ENCODE results near the gene KDM3A. TPM values are rescaled to one million over a fixed set of nuclear protein-coding genes. Genes with fewer than 3 reads are reported as not detected.

Gene KDM3A
- total RNA-seq, 1 experiment from 2014 or later: 34.2 TPM

DNA sequence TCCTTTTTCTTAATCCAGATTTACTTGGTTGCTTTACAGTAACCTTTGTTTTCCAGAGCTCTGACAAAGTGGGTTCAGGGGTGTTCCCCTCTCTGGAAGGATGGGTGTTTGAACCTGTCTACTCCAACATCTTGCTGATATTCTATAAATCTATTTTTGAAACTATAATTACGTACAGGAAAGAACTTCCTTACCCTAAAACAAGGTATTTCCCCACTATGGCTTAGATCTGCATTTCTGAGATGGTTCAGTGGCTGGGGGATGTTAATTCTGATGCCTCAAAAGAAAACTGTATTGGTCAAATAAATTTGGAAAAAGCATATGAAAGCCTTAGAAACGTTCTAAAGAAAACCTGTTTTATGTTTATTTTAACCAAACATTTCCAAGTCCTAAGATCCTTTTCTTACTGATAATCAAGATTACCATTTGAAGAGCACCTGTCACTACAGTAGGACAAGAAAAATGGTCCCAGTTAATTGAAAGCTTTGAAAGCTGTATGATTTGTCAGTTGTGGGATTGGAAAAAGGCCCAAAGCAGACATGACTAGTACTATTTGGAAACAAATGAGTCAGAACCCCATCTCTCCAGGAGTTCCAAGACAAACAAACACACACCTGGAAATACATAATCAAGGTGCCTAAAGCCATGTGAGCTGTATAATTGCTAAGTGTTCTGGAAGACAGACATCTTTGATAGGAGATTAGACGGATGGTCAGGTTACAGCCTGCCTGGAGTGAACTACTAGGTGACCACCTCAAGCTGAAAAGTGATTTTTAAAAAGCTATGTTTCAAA lies 57.5 kb downstream of the KDM3A start (continued):
- TF ChIP-seq, protein P1, sequence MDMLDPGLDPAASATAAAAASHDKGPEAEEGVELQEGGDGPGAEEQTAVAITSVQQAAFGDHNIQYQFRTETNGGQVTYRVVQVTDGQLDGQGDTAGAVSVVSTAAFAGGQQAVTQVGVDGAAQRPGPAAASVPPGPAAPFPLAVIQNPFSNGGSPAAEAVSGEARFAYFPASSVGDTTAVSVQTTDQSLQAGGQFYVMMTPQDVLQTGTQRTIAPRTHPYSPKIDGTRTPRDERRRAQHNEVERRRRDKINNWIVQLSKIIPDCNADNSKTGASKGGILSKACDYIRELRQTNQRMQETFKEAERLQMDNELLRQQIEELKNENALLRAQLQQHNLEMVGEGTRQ (CRISPR knock-in tag; IDR thresholded peaks at IDR 0.05): no peak
- no peak for TF ChIP-seq FOXK1 (CRISPR knock-in tag; IDR thresholded peaks at IDR 0.05)
- TF ChIP-seq, protein P2, sequence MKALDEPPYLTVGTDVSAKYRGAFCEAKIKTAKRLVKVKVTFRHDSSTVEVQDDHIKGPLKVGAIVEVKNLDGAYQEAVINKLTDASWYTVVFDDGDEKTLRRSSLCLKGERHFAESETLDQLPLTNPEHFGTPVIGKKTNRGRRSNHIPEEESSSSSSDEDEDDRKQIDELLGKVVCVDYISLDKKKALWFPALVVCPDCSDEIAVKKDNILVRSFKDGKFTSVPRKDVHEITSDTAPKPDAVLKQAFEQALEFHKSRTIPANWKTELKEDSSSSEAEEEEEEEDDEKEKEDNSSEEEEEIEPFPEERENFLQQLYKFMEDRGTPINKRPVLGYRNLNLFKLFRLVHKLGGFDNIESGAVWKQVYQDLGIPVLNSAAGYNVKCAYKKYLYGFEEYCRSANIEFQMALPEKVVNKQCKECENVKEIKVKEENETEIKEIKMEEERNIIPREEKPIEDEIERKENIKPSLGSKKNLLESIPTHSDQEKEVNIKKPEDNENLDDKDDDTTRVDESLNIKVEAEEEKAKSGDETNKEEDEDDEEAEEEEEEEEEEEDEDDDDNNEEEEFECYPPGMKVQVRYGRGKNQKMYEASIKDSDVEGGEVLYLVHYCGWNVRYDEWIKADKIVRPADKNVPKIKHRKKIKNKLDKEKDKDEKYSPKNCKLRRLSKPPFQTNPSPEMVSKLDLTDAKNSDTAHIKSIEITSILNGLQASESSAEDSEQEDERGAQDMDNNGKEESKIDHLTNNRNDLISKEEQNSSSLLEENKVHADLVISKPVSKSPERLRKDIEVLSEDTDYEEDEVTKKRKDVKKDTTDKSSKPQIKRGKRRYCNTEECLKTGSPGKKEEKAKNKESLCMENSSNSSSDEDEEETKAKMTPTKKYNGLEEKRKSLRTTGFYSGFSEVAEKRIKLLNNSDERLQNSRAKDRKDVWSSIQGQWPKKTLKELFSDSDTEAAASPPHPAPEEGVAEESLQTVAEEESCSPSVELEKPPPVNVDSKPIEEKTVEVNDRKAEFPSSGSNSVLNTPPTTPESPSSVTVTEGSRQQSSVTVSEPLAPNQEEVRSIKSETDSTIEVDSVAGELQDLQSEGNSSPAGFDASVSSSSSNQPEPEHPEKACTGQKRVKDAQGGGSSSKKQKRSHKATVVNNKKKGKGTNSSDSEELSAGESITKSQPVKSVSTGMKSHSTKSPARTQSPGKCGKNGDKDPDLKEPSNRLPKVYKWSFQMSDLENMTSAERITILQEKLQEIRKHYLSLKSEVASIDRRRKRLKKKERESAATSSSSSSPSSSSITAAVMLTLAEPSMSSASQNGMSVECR (CRISPR knock-in tag; IDR thresholded peaks at IDR 0.05; ENCODE audit: borderline replicate concordance): no peak
- TF ChIP-seq, protein P3, sequence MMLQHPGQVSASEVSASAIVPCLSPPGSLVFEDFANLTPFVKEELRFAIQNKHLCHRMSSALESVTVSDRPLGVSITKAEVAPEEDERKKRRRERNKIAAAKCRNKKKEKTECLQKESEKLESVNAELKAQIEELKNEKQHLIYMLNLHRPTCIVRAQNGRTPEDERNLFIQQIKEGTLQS (CRISPR knock-in tag; conservative IDR thresholded peaks at IDR 0.05): no peak
- TF ChIP-seq, protein P4, sequence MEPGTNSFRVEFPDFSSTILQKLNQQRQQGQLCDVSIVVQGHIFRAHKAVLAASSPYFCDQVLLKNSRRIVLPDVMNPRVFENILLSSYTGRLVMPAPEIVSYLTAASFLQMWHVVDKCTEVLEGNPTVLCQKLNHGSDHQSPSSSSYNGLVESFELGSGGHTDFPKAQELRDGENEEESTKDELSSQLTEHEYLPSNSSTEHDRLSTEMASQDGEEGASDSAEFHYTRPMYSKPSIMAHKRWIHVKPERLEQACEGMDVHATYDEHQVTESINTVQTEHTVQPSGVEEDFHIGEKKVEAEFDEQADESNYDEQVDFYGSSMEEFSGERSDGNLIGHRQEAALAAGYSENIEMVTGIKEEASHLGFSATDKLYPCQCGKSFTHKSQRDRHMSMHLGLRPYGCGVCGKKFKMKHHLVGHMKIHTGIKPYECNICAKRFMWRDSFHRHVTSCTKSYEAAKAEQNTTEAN (CRISPR knock-in tag; IDR thresholded peaks at IDR 0.05): no peak
- no peak for TF ChIP-seq NR3C1 (CRISPR knock-in tag; conservative IDR thresholded peaks at IDR 0.05; ENCODE audit: low read depth)
- TF ChIP-seq, protein P5, sequence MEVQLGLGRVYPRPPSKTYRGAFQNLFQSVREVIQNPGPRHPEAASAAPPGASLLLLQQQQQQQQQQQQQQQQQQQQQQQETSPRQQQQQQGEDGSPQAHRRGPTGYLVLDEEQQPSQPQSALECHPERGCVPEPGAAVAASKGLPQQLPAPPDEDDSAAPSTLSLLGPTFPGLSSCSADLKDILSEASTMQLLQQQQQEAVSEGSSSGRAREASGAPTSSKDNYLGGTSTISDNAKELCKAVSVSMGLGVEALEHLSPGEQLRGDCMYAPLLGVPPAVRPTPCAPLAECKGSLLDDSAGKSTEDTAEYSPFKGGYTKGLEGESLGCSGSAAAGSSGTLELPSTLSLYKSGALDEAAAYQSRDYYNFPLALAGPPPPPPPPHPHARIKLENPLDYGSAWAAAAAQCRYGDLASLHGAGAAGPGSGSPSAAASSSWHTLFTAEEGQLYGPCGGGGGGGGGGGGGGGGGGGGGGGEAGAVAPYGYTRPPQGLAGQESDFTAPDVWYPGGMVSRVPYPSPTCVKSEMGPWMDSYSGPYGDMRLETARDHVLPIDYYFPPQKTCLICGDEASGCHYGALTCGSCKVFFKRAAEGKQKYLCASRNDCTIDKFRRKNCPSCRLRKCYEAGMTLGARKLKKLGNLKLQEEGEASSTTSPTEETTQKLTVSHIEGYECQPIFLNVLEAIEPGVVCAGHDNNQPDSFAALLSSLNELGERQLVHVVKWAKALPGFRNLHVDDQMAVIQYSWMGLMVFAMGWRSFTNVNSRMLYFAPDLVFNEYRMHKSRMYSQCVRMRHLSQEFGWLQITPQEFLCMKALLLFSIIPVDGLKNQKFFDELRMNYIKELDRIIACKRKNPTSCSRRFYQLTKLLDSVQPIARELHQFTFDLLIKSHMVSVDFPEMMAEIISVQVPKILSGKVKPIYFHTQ (CRISPR knock-in tag; IDR thresholded peaks at IDR 0.05): no peak
- no peak for TF ChIP-seq ZNF138 (CRISPR knock-in tag; conservative IDR thresholded peaks at IDR 0.05)
- TF ChIP-seq, protein P6, sequence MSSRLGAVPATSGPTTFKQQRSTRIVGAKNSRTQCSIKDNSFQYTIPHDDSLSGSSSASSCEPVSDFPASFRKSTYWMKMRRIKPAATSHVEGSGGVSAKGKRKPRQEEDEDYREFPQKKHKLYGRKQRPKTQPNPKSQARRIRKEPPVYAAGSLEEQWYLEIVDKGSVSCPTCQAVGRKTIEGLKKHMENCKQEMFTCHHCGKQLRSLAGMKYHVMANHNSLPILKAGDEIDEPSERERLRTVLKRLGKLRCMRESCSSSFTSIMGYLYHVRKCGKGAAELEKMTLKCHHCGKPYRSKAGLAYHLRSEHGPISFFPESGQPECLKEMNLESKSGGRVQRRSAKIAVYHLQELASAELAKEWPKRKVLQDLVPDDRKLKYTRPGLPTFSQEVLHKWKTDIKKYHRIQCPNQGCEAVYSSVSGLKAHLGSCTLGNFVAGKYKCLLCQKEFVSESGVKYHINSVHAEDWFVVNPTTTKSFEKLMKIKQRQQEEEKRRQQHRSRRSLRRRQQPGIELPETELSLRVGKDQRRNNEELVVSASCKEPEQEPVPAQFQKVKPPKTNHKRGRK (CRISPR knock-in tag; IDR thresholded peaks at IDR 0.05; ENCODE audit: borderline replicate concordance): no peak

DNA sequence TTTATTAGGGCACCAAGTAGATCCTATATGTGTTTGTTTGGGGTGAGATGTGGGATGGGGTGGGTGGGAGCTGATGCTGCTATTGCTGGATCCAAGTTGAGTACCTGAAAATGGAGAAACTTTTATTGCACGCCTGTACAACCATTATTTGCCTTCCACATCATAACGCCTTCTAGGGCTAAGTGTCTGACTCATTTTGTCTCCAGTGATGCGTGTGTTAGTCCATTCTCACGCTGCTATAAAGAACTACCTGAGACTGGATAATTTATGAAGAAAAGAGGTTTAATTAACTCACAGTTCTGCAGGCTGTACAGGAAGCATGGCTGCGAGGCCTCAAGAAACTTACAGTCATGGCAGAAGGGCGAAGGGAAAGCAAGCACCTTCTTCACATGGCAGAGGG lies 58.2 kb downstream of the KDM3A start:
- DNase-seq (ENCODE audit: low spot score) (no peak), ATAC-seq (no peak)
- H3K4me3 Mint-ChIP-seq: no peak overlapping the region
- H3K9me3 Mint-ChIP-seq: peaks cover 74% of the 10 kb centered on the region
- peaks cover 96% of the 10 kb centered on the region for H3K36me3 Mint-ChIP-seq
- ChIA-PET POLR2A (no interaction called here), CTCF (no interaction called here)
- peaks cover 6% of the 10 kb centered on the region; the same call in 1 of the 2 replicates for H3K4me1 Mint-ChIP-seq
- no peak overlapping the region for H3K27ac Mint-ChIP-seq
- H3K27me3 Mint-ChIP-seq (ENCODE audit: low read depth): no peaks in the 10 kb centered on the region; the same call in 1 of the 2 replicates
- no peak for TF ChIP-seq MXD4 (CRISPR knock-in tag; IDR thresholded peaks at IDR 0.05; ENCODE audit: borderline replicate concordance)
- TF ChIP-seq NFATC4 (CRISPR knock-in tag; IDR thresholded peaks at IDR 0.05): no peak
- no peak for TF ChIP-seq SP1 (CRISPR knock-in tag; conservative IDR thresholded peaks at IDR 0.05)
- no peak for TF ChIP-seq FOXK1 (CRISPR knock-in tag; IDR thresholded peaks at IDR 0.05)
- no peak for TF ChIP-seq PRRX2 (CRISPR knock-in tag; IDR thresholded peaks at IDR 0.05)
- no peak for TF ChIP-seq GTF2I (CRISPR knock-in tag; conservative IDR thresholded peaks at IDR 0.05)
- TF ChIP-seq ZNF416 (CRISPR knock-in tag; IDR thresholded peaks at IDR 0.05): no peak
- TF ChIP-seq NFE2L1 (CRISPR knock-in tag; IDR thresholded peaks at IDR 0.05): no peak
- TF ChIP-seq, protein P7, sequence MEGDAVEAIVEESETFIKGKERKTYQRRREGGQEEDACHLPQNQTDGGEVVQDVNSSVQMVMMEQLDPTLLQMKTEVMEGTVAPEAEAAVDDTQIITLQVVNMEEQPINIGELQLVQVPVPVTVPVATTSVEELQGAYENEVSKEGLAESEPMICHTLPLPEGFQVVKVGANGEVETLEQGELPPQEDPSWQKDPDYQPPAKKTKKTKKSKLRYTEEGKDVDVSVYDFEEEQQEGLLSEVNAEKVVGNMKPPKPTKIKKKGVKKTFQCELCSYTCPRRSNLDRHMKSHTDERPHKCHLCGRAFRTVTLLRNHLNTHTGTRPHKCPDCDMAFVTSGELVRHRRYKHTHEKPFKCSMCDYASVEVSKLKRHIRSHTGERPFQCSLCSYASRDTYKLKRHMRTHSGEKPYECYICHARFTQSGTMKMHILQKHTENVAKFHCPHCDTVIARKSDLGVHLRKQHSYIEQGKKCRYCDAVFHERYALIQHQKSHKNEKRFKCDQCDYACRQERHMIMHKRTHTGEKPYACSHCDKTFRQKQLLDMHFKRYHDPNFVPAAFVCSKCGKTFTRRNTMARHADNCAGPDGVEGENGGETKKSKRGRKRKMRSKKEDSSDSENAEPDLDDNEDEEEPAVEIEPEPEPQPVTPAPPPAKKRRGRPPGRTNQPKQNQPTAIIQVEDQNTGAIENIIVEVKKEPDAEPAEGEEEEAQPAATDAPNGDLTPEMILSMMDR (IDR thresholded peaks at IDR 0.05): no peak
- TF ChIP-seq FOXP1 (CRISPR knock-in tag; IDR thresholded peaks at IDR 0.05; ENCODE audit: borderline replicate concordance): no peak
- TF ChIP-seq, protein P8, sequence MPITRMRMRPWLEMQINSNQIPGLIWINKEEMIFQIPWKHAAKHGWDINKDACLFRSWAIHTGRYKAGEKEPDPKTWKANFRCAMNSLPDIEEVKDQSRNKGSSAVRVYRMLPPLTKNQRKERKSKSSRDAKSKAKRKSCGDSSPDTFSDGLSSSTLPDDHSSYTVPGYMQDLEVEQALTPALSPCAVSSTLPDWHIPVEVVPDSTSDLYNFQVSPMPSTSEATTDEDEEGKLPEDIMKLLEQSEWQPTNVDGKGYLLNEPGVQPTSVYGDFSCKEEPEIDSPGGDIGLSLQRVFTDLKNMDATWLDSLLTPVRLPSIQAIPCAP (CRISPR knock-in tag; IDR thresholded peaks at IDR 0.05): no peak
- no peak for TF ChIP-seq ZNF232 (CRISPR knock-in tag; IDR thresholded peaks at IDR 0.05)
- TF ChIP-seq, protein P9, sequence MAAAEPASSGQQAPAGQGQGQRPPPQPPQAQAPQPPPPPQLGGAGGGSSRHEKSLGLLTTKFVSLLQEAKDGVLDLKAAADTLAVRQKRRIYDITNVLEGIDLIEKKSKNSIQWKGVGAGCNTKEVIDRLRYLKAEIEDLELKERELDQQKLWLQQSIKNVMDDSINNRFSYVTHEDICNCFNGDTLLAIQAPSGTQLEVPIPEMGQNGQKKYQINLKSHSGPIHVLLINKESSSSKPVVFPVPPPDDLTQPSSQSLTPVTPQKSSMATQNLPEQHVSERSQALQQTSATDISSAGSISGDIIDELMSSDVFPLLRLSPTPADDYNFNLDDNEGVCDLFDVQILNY (CRISPR knock-in tag; IDR thresholded peaks at IDR 0.05): no peak

Measured in WTC11 (cell line).